Glomerular visceral epithelial cell (primary cell): ENCODE measurements around the gene BRD7.

Source experiments
- DNase-seq: peaks from one replicate; pipeline ENCODE4 v3.0.0-alpha.2; 2016; ENCODE audit errors: extremely low spot score

The BRD7 gene

DNA sequence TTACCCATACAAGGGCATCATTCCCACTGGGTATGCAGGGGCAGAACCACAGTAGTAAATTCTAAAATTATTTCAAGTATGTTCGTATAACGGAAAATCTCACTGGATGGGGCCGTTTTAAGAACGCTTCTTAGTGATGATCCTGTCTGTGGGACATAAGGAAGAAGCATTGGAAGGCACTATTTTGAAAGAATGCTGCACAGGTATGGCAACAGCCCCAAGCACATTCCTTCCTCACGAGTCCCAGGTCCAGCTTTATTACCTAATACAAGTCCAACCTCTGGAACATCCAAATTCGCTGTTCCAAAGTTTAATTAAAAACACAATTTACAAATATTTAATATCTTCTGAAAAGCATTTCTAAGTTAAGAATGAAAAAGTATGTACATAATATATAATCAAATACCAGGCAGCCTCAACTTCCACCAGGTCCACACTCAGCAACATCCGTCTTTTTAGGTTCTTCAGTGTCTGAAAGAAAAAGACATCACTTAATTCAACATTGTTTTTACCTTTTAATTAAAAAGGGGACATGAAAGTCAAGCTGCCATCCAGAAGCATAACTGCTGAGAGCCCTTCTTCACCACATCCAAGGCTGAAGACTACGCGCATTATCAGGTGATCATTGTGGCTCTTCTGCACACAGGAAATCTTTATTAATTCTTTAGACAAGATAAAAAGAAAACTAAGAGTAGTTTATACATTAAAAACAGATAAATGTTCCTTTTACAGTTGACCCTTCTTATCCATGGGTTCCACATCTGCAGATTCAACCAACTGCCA lies 49.8 kb downstream of the BRD7 start:
- DNase-seq, result no peak

DNA sequence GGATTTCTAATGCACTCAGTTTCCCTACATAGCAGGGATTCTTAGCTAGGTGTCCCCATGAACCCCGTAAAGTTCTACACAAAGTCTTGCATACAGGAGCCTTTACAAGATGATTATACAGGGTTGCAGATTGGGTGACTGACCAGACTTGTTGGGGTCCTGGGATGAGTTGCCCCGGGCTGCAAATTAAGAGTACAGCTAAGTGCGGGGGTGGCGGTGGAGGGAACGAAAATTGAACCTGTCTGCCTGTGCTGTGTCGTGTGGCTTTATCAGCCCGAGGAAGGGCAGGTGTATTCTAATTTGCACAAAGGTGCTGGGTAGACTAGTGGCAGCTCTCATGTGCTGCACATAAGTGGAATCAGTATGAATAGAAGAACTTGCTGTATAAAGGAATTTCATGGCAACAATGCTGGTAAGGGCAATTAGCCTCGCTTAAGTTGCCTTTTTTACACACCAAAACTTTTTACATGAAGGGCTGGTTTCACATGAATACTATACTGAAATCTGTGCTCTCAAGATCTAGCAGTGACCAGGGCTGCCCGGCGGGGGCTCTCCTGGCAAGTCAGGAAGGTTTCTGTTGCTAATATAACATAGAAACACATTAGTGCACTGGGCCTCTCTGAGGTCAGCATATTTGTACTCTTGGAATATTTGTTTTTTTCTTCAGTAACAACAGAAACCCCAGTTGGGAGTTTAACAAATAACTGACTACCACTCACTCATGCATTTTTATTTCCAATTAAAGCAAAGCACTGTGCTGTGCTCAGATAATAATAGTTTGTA lies 51.7 kb downstream of the BRD7 start:
- no peak for DNase-seq

DNA sequence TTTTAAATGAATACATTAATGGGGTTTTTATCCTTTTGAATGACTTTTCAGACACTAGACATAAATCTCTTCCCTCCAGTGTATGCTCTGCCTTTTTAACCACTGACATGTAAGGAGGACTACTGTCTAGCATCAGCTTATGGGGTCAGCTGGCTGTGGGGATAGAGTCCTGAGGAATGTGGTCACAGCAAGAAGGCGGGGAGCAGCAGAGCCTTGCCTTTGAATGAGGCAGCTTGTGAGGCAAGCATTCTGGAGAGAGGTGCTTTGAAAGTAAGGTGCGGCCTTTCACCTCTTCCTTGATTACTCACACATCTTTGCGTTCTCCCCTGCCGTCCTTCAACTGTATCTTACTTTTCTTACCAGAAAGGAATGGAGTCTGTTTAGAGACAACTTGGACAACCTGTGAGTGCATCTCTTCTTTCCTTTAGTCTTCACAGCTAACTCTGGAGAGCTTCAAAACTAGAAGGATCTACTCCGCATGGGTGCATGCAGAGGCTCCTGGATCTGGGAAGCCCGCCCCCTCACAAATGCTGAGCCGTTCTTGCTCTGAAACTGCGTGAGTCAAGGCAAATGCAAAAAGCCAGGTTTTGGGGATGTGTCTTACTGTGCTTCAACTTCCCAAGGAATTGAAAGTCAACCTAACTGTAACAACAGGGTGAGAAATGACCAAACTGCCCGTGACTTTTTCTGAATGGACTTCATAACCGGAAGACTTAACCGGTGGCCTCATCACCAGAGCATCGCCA lies 52.5 kb downstream of the BRD7 start:
- no peak for DNase-seq

DNA sequence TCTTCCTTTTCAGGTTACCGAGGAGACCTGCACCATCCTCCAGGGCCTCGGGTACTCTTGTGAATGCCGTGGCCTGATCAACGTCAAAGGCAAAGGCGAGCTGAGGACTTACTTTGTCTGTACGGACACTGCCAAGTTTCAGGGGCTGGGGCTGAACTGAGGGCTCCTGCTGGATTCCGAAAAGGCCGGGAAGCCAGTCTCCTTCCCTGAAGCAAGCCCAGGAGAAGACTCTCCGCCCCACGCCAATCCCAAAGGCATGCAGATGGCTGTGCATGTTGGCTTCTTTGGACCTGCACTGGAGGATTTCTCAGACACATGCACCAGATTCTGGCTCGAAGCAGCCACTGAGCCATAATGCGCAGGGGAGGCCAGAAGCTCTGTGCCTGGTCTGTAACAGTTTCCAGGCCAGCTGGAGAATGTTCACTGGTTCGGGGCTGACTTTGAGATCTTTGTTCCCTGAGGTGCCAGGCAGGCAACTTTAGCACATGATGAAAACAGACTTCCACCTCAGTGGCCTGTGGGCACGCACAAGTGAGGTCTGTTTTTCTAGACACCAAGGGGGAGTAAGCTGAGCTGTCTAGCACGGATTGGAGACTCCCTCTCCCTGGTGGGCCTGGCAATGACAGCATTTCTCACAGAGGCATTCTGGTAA lies 53.3 kb downstream of the BRD7 start:
- DNase-seq, result no peak

DNA sequence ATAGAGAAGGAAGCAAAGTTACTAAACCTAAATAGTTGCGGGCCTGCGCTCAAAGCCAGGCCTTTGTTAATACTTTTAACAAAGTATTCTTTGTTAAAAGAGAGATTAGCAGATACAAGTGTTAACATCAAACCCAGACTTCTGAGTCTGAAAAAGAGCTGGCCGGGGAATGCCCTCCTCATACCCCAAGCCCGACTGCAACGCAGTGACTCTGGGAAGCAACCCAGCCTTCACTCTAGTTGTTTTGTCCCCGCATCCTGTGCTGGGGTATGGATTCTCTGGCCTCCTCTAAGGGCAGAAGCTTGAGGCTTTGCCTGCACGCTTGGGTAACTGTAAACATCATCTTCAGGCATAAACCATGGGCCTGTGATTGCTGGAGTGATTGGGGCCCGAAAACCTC lies 54.1 kb downstream of the BRD7 start:
- DNase-seq, result no peak

DNA sequence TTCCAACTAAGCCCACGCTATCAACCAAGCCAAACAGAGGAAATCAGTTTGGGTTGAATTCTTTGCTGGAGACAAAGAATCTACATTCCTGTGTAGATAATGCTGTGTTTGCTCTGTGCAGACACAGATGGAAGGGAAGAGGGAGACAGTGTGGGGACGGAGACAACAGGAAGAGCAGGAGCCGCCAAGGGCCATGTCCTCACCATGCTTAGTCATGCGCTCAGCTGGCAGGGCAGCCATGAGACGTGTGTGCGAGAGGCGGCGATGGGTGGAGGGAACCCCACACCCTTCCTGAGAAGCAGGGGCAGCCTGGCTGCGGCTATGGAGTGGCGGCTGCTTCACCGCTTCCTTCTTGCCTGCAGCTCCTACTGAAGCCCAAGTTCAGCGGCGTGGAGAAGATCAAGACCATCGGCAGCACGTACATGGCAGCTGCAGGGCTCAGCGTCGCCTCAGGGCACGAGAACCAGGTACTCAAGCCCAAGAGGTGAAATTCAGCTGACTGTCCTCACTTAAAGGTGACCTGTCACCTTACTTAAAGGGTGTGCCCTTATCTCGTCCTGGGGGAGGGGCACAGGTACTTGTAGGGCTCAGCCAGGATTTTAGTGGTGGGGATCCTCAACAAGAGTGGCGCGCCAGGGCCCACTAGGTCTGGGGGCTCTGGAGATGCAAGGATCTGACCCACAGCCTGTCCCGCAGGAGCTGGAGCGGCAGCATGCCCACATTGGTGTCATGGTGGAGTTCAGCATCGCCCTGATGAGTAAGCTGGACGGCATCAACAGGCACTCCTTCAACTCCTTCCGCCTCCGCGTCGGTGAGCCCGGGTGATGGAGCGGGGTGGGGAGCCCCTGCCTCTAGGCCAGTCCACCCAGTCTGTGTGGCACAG lies 55.0 kb downstream of the BRD7 start:
- DNase-seq, result no peak

DNA sequence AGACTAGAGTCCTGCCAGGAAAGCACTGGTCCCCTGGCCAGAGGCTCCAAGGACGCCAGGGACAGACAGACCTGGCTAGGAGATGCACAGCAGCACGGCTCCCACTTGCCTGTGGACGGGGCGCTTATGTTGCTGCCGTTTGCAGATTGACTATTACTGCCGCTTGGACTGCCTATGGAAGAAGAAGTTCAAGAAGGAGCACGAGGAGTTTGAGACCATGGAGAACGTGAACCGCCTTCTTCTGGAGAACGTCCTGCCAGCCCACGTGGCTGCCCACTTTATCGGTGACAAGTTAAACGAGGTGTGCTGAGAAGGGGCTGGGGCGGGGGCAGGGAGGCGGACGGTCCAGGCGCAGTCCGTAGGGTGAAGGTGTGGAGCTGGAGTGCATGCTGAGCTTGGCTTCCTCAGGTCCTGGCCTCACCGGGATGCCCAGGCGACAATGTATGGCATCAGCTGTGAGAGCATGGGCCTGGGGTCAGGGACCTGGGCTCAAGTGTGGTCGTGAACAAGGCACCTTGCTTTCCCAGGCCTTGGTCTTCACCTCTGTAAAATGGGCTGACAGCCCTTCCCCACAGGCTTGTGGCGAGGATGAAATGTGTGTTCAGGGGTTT lies 56.8 kb downstream of the BRD7 start:
- DNase-seq, result no peak

DNA sequence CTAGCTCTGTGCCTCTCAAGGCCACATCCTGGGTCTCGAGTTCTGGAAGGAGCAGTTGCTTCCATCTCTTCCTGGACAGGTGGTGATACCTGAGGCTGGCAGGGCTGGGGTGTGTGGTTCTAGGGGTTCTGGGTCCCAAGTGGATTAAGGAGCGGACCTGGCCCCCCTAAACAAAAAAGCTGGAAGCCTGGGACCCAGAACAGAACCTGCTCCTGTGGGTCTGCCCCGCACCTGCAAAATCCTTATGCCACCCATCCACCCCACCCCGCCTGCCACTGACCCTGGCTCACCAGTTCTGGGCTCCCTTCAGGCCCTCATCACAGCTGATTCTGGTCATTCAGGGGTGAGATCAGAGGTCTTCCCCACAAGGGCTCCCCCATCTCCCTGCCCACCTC lies 57.7 kb downstream of the BRD7 start:
- DNase-seq, result no peak

DNA sequence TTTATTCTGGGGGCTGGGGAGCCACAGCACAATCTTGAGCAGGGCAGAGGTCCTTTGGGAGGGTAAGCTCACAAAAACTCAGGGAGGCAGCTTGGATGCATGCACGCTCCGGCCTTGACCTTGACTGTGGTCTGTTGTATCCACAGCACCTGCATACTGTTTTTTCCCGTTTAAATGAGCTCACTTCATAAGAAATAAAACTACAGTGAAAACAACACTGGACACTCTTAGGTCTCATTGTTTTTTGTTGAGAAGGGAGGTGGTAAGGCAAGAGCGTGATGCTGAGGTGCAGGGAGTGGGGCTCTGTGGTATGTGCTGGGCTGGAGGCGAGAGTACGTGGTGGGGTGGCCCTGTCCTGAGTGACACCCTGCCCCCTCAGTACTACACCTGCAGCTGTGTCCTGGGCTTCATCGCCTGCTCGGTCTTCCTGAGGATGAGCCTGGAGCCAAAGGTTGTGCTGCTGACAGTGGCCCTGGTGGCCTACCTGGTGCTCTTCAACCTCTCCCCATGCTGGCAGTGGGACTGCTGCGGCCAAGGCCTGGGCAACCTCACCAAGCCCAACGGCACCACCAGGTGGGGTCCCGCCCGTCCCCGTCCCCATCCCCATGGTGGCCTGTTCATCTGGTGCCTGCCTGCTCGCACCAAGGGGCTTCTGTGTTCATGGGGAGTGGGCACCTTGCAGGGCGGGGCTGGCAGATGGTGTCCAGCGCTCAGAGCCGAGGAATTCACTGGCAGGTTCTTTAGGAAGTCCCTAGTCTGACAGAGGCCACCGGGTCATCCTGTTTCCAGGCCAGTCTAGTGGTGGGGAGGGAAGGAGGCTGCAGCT lies 58.3 kb downstream of the BRD7 start:
- DNase-seq, result no peak

DNA sequence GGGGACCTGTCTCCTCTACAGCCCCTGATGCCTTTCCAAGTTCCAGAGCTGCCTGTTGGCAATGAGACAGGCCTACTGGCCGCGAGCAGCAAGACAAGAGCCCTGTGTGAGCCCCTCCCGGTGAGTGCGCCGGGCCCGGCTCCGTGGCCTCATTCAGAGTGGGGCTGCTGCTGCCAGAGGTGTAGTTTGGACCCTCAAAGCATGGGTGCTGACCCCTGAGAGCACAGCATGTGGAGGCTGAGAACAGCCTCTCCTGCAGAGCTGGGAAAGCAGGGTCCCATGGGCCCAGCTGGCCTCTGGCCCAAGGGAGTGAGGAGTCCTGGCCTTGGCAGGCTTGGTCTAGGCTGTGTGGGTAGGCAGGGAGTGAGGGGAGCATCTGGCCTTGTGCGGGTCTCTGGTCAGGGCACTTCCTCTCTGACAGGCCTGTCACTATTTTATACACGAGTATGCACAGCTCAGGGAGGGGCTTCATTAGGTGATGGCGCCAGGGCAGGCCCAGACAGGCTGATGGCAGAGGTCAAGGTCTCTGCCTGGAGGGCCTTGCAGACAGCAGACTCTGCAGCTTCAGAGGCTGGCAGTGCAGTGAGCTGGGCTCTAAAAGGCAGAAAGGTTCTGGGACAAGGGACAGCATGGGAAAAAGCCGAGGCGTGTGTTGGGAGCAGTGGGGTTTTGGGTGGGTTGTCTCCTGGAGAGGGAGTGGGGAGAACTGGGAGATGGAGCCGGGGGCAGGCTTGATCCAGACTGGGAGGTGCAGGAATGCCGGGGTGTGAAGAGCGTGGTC lies 59.1 kb downstream of the BRD7 start:
- DNase-seq, result no peak

DNA sequence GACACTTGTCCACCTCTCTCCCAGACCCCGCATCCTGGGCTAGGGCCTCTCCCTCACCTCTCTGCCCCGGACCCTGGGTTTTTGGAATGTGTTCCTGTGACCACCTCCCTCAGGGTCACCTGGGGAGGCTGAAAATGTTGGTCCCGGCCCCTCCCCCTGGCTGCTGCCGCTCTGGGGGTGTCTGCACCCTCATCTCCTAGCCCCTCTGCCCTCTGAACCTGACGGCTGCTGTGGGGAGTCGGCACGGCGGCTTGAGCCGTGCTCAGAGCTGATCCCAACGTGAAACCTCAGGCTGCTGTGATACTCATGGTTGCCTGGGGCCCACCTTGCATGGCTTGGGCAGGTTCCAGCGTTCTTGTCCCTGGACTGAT lies 59.6 kb downstream of the BRD7 start:
- no peak for DNase-seq

DNA sequence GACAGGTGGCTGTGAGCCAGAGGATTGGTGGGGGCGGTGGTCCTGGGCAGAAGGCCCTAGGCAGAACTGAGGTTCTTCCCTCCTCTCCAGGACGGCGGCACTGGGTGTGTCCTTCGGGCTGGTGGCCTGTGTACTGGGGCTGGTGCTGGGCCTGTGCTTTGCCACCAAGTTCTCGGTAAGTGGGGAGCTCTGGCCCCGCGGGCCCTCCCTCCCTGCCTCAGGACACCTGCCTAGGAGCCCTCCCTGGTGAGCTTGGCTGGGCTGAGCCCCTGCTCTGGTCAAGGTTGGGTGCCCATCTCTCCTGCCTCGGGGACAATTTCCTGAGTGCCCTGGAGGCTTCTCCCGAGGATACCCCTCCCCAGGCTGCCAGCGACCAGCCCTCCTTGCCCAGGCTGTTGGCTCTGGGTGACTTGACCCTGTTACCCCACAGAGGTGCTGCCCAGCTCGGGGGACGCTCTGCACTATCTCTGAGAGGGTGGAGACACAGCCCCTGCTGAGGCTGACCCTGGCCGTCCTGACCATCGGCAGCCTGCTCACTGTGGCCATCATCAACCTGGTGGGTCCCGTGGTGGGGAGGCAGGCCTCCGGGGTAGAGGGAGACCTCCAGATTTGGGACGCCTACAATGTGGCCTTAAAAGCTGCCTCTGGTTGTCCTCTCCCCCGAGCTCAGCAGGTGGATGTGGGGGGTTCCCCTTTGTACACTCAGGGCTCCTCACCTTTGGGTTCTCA lies 60.4 kb downstream of the BRD7 start:
- no peak for DNase-seq

DNA sequence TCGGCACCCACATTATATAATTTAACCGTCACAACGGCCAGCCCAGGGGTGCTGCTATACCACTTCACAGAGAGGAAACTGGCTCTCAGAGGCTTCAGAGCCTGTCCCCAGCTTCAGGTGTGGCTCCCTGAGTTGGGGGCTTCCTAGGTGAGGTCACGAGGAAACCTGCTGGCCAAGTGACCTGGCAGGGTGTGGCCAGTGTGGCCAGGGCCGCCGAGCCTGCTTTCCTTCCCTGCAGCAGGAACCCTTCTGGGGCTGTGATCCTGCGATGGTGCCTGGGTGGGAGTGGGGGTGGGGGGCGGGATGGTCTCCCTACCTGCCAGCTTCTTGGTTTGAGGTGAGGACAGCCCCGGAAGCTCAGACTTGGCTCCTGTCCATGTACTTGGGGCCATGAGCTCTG lies 62.5 kb downstream of the BRD7 start:
- DNase-seq, result no peak

DNA sequence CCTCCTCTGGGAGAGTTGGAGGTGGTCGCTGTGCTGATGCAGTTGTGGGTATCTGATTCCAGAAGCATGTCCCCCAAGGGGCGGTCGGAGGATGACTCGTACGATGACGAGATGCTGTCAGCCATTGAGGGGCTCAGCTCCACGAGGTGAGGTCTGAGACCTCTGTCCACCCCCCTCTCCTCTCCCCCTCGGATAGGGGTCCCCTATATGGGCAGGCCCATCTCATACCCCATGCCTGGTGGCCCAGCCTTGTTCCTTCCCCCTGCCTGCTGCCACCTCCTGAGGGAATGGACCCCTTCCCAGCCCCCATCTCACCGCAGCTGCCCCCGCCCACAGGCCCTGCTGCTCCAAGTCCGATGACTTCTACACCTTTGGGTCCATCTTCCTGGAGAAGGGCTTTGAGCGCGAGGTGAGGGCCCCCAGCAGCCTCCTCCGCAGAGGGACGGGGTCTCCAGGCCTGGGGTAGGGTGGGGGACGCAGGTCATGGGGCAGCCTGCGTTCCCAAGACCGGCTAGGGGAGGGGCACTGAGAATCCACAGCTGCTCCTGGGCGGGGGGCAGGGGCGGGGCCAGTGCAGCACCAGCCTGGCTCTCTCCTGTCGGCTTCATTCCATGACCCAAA lies 63.2 kb downstream of the BRD7 start:
- DNase-seq, result no peak

DNA sequence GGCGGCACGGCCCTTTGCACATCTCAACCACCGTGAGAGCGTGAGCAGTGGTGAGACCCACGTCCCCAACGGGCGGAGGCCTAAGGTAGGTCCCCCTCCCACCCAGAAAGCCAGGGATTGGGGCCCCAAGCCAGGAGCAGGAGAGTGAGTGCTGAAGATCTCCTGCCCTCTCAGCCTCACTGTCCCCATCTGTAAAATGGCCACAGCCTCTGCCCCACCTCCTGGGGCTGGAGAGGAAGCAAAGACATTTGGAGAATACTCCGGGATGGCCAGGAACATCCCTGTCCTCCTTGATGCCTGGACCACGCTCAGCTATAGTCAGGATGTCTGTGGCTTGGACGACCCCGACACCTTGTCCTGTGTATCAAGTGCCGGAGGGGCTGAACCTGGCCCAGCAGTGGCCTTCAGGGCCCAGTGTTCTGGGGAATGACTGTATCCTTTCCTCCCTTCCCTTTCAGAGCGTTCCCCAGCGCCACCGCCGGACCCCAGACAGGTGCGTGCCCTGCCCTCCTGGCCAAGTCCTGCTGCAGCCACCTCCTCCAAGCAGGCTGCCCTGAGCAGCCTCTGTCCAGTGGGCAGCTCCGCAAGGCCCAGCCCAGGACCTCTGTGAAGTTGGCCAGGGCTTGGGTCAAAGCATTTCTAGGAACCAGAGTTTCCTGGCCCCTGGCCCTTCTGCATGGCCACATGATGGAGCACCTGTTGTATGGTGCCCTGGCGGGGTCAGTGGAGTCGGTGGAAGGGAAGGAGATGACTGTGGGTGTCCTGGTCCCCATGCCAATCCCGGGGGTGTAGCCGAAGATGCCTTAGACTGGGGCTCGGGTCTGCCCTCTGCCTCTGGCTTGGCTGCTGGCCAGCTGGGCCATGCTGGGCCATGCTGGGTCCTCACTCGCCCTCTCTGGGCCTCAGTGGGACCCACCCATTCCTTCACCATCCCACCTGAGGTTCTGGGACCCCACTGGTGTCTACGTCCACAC lies 64.0 kb downstream of the BRD7 start:
- DNase-seq, result no peak

DNA sequence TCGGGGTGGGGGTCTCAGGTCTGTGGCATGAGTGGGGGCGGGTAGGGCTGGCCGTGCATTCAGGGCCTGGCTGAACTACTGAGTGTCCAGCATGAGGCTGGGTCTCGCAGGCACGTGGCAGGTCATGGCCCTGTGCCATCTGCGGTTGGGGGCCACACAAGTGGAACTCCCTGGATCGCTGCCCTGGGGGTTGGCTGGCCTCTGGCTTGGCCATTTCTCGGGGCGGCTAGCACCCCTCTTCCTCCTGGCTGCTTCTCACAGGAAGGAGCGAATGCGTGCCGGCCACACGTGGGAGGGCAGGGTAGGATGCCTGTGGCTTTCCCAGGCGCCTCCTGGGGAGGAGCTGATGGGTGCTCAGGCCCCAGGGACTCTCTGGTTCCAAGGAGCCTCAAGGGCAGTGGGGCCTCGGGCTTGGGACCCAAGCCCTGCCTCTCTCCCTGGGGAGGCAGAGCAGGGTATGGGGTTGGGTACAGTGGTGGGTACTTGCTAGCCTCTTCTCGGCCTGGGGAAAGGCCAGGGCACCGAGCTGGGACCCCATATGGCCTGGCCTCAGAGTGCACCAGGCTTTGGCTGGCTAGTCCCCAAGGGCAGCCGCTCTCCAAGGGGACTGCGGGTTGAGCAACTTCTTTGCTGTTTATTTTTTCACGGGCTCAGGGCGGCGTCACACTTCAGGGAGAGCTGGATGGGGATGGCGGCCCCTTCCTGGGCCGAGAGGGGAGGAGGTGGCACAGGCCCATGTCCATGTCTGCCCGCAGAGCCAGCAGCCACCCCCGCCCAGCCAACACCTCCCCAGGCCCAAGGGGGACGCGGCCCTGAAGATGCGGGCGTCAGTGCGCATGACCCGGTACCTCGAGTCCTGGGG lies 65.0 kb downstream of the BRD7 start:
- no peak for DNase-seq
